GM12891 (cell line): ENCODE data around the gene STOML1. TPM values are rescaled to one million over a fixed set of nuclear protein-coding genes. Genes with fewer than 3 reads are reported as not detected.
A peak's percentile ranks its signal among the peaks of the same experiment; 100 is the strongest.

Experiments used
- DNase-seq: peaks from one replicate; pipeline ENCODE4 v3.0.0; 2011; ENCODE audit warnings: low spot score; ENCODE audit not compliant: insufficient read length
- FAIRE-seq: peaks from 2 replicates; lab custom pipeline; 2011; peaks lifted over from hg19 to GRCh38; lab: Jason Lieb, UNC
- PAX5 ChIP-seq: IDR thresholded peaks from 2 replicates; pipeline ENCODE4 v1.6.1; 2011; ENCODE audit warnings: low read length, moderate library complexity, mild to moderate bottlenecking; ENCODE audit not compliant: insufficient read depth, severe bottlenecking
- POLR2A ChIP-seq: IDR thresholded peaks from 2 replicates; pipeline ENCODE4 v1.6.1; 2011; ENCODE audit warnings: low read depth, low read length, control low read depth
- POLR2AphosphoS5 ChIP-seq: IDR thresholded peaks from 2 replicates; pipeline ENCODE4 v1.6.1; 2011; ENCODE audit warnings: low read depth, low read length, control low read depth
- POU2F2 ChIP-seq: IDR thresholded peaks from 2 replicates; pipeline ENCODE4 v1.6.1; 2011; ENCODE audit warnings: low read depth, mild to moderate bottlenecking, control low read depth, low read length, moderate library complexity
- SPI1 ChIP-seq: IDR thresholded peaks from 2 replicates; pipeline ENCODE4 v1.6.1; 2011; ENCODE audit warnings: low read depth, low read length, control low read depth
- TAF1 ChIP-seq: IDR thresholded peaks from 2 replicates; pipeline ENCODE4 v1.6.1; 2011; ENCODE audit warnings: low read depth, low read length, control low read depth
- polyA plus RNA-seq: library from polyadenylated mRNA; unstranded; fragments of >200 nt; gene quantifications from one replicate; pipeline ENCODE4 v1.2.1, GENCODE V29; 2012; ENCODE audit warnings: low read depth, missing spikeins, inconsistent platforms; ENCODE audit not compliant: missing spikeins

The STOML1 gene
- 6.3 TPM for polyA plus RNA-seq

GRCh38 chr15:73991726-73992593, at the start of gene STOML1:
TSS of gene STOML1 (minus strand) at chr15:73992295. CDS start at chr15:73992223, 72 bp downstream.
- TF ChIP-seq POLR2A (no peak), POLR2AphosphoS5 (0 out of 2 replicates have a peak, but pooled peaks have one; percentile 25), POU2F2 (no peak), SPI1 (no peak), TAF1 (peak; percentile 53; the same call in 1 of the 2 replicates), PAX5 (peak; percentile 45)
- DNase-seq (peak; percentile 96), FAIRE-seq (peak; percentile 96)

- DNase-seq, result no peak
- no peak for TF ChIP-seq POLR2AphosphoS5
- no peak for TF ChIP-seq POU2F2
- no peak for TF ChIP-seq TAF1
- TF ChIP-seq SPI1, result no peak
- no peak for TF ChIP-seq POLR2A
- no peak for FAIRE-seq
Observed at GRCh38 chr15:74041311-74041756, 49.2 kb upstream of the STOML1 start.

GRCh38 chr15:74040109-74040850, 48.2 kb upstream of the STOML1 start:
- TF ChIP-seq POLR2AphosphoS5 (no peak), PAX5 (no peak), POU2F2 (no peak), POLR2A (no peak), SPI1 (no peak), TAF1 (no peak)
- FAIRE-seq, result no peak
- DNase-seq, result no peak

- no peak for TF ChIP-seq PAX5
- TF ChIP-seq POLR2A, result no peak
- no peak for TF ChIP-seq POU2F2
- TF ChIP-seq POLR2AphosphoS5, result no peak
- no peak for TF ChIP-seq SPI1
- TF ChIP-seq TAF1, result no peak
- FAIRE-seq, result no peak
- no peak for DNase-seq
Observed at GRCh38 chr15:74039656-74040010, 47.5 kb upstream of the STOML1 start.

GRCh38 chr15:74038707-74039655, 46.9 kb upstream of the STOML1 start:
- FAIRE-seq (no peak), DNase-seq (no peak)
- TF ChIP-seq POU2F2 (no peak), POLR2AphosphoS5 (no peak), POLR2A (no peak), PAX5 (no peak), TAF1 (no peak), SPI1 (no peak)

GRCh38 chr15:74037171-74038117, 45.3 kb upstream of the STOML1 start:
- DNase-seq, result no peak
- no peak for TF ChIP-seq PAX5
- TF ChIP-seq TAF1, result no peak
- TF ChIP-seq SPI1, result no peak
- TF ChIP-seq POLR2A, result no peak
- TF ChIP-seq POLR2AphosphoS5, result no peak
- no peak for TF ChIP-seq POU2F2
- FAIRE-seq, result no peak

GRCh38 chr15:74036271-74037170, 44.4 kb upstream of the STOML1 start:
- TF ChIP-seq PAX5 (no peak), SPI1 (no peak), POU2F2 (no peak), TAF1 (no peak), POLR2AphosphoS5 (no peak), POLR2A (no peak)
- FAIRE-seq (no peak), DNase-seq (no peak)
